Hematopoietic multipotent progenitor cell treated with erythropoietin and hydrocortisone succinate and interleukin-3 and kit ligand, for 17 days (in vitro differentiated cells): ENCODE data around the gene CDK8.
"Not testable (repeated sequence)": the region's sequence is repeated elsewhere in the genome, so short reads cannot be mapped to it uniquely, and the experiment has no call there.

Experiments
- DNase-seq: peaks from one replicate; pipeline ENCODE4 v3.0.0-alpha.2; 2015; ENCODE audit warnings: low spot score

CDK8 gene

DNA sequence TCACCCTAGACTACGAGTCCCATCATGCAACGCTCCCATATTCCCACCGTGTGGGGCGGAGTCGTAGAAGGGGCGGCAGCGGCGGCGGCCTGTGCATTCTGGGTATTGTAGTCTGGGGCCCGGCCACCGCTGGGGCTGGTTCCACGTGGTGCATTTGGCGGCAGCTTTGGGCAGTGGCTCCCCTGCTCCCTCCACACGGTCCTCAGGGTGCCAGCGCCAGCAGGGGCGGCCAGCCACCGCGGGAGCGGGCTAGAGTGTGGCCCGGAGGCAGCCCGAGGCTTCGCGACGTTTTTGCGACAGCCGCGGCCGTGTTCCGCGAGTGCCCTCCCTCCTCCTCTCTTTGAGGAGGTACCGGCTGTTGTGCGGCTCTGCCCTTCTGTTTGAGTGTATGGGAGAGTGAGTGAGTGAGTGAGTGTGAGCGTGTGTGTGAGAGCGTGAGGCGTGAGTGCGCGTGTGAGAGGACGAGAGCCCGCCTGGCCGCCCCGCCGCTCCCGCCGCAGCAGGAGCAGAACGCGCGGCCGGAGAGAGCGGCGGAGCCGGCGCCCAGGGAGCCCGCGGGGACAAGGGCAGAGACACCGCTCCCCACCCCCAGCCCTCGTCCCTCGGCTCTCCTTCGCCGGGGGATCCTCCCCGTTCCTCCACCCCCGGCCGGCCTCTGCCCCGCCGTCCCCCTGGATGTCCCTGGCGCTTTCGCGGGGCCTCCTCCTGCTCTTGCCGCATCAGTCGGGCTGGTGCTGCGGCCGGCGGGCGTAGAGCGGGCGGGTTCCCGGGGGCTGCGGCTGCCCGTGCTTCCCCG lies at the start of gene CDK8:
CDK8 (plus strand) TSS at position 343 of the 796 bp plus-strand sequence. CDS start 513 bp downstream, outside the sequence.
- peak; percentile 86 for DNase-seq

DNA sequence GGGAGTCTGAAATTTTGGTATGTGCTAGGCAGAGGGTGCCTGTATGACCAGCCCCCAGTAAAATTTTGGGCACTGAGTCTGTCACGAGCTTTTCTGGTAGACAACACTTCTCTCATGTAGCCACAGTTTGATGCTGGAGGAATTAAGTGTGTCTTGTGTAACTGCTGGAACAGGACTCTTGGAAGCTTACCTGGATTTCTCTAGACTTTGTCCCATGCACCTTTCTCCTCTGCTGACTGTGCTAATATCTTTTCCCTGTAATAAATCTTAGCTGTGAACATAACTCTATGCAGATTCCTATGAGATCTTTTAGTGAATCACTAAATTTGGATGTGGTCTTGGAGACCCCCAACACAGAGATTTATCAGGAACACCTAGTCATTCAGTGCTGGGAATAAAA lies 45.6 kb upstream of the CDK8 start:
- no peak for DNase-seq

DNA sequence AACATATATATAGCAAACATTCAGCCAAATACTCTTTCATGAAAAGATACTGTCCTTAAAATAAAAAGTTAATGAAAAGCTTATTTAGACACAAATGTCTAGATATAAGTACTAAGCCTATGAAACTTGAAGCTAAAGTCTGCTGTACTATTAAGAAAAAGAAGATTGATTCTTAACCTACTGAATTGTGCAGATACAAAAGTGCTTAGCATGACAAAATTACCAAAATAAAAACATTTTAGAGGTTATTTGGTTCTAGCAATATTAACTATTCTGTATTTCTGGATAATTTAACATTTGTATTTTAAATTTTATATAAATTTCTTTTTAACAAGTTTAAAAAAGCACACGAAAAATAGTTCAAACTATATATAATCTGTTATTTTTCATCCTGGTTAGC lies 40.6 kb upstream of the CDK8 start:
- DNase-seq = no peak

DNA sequence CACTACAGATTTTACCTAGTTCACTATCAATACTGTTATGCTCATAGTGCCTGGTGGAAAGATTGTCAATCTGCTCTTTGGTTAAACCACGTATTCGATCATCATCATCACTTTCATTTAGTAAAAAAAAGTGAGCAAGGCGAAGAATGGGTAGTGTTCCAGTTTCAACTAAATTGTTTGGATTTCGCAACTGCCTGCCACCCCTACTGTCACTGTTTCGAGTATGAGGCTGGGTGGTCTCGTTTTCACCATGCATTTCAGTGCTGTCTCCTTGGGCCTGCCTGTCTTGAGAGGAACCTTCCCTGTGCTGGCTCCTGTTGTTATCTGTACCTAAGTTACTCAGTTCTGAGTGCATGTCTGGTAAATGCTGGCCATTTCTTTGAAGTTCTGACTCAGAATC lies 39.9 kb upstream of the CDK8 start:
- no peak for DNase-seq

DNA sequence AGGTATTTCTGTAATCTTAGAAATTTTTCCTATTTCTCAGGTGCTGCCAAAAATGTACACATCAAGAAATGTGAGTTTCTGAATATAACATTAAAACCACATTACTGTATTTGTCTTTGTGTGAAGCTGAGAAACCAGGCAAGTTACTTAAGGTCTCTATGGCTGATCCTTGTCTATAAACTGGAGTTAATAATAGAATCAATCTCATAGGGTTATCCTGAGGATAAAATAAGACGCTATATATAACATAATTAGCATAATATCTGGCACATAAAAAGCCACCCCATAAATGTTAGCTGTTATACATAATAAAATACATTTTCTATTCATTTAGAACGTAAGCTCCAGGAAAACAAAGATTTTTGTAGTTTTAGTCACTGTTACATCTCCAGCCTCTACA lies 37.9 kb upstream of the CDK8 start:
- DNase-seq = no peak

DNA sequence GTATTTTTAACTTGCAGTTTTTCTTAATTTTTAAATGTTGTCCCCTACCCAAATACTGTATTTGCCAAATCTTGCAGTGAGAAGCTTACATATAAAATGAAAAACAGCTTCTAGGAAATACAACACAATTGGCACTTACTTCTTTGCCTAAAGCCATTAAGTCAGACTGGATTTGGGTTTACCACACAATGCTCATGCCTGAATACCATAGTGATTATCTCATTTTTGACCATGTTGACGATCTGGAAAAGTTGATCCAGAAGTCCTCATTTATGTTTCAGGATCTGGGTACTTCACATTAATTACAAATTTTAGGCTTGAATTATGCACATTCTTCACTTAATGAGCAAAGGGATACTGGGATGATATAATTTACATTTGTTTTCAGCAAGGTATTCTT lies 34.2 kb upstream of the CDK8 start:
- DNase-seq = no peak

DNA sequence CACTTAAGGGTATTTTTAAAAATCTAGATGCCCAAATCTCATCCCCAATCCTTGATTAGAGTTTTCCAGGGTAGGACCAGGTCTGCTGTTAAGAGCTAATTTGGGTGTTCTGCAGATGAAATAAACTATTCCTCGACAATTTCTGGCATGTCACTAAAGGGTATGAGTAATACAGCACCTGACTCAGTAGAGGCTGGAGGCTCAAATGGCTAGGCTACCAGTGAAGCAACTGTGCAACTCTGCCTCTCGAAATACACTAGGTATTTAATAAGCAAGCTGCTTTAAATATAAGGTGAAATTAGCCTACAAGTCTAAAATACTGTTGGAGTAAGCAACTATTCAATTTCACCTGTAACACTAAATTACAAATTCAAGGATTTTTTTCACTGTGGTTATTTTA lies 33.4 kb upstream of the CDK8 start:
- DNase-seq = peak; percentile 37

DNA sequence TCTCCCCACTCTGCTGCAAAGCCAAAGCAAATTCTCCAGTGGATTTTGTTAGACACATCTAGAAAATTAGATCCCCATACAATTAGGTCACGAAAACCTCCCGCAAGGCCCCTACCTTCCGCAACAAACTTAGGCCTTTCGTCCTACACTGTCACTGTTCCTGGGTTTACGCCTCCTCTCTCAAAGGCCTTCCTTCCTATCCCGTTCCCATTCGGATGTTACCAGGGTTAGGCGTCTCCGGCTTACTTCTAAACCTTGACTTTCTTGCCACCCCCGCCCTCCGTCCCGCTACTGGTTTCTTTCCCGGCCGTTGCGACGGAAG lies 32.6 kb upstream of the CDK8 start:
- DNase-seq = no peak

DNA sequence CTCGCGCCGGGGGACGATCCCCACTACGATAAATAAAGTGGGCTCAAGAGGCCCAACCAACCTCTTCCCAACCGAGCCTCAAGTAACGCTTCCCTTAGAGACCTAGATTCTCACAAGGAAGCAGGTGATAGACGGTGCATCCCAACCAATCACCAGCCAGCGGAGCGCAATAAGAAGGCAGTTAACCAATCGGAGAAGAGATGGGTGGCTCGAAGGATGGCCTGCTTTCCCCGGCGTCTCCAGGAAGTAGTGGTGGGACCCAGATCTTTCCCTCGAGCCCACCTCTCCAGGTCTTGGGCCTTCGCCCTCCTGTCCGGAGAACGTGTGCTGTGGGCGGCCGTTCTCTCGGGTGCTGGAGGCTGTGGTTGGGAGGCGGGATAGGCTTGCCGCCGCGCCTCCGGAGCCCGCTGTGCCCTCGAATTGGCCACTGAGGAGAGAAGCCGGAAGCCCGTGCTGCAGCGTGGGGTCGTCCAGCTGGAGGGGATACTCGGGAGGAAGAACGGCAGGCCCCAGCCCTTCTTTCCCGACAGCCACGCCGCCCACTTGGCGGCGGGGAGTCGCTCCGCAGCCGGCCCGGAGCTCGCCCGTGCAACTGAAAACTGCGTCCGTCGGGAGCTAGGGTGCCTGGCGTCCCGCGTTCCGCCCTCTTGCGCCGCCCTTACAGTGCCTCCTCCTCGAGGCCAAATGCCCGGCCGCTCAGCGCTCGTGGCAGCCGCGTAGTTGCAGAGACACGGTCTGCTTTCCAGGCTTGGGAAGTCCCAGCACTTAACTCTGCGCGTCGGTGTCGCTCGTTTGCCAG lies 32.0 kb upstream of the CDK8 start, which contains the start of gene RNF6:
RNF6 (minus strand) TSS at position 594 of the 799 bp plus-strand sequence. CDS start 2,665 bp downstream, outside the sequence.
- peak; percentile 95 for DNase-seq

DNA sequence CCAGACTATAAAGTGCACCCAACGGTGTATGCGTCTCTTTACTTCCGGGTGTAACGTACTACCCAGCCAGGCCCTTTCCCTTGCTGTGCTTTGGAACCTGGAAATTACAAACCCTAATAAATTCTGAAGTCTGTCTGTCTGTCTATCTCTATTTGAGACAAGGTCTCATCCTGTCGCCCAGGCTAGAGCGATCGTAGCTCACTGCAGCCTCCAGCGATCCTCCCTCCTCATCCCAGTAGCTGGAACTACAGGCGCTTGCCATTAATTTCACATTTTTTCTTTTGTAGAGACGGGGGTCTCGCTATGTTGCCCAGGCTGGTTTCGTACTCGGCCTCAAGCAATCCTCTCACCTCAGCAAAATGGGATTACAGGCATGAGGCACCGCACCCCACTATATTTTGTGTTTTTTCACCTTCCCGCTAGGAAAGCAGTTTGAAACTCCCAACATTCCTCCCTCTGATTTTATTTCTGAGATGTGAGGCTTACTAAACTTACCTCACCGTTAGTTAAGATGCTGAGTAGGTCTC lies 31.3 kb upstream of the CDK8 start:
- DNase-seq = no peak

DNA sequence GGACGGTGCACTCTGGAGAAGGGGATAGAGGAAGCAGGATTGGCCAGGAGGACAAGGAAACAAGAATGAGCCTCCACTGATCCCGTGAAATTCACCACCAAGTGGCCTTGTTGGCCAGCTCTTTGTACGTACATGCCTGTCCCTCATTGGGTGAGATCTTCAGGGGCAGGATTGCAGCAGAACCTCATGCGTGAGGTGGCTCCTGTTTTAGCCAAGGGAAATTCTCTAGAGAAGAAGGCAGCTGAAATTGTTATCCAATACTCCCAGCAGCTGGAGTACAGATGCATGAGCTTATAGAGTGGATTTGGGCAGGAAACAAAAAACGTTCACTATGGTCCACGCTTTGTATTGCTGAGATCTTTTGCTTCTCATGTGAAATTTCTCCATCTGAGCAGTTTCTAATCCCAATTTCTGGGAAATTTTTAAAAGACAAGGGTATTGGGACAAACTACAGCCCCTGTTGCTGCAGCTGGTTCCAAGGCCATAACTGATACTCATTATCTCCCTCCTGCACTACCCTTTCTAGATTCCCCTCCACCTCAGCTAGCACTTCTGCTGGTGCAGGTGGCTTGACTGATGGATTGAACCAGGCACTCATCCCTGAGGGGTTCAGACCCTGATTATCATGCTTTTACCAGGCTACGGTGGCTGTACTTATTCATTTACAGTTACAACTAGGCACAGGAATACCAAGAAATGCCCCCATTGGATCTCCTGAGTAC lies 27.9 kb upstream of the CDK8 start:
- DNase-seq = no peak

DNA sequence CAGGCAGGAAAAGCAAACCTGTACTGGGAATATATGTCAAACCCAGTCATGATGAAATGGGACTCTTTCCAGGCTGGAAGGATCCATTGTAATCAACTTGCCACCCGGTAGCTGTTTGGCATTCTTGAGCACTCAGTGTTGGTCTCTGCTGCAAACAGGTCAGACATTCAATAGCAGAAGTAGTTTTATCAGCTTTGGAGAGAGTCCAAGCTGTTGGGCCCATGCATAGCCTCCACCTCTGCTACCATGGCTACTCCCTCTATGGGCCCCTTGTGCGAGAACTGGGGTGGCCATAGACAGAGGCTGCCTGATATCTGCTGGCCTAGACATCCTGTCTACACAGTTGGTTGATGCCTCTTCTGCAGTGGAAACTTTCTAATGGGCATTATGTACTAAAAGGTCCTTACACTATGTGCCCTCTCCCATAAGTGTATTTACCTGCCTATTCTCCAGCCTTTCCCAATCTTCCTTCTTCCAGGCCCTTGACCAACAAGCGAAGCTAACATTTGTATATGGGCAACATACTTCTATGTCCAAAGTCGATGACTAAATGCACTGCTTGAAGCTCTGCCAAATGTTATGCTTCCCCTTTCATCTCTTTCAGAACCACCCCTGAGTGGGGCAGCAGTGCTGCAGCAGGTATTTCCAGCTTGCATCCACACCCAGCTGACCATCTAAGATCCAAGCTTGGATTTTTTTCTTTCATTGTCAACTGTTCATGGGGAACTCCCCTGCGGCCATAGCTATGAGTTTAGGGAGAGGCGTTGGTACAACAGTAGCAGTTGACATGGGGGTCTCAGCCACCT lies 26.6 kb upstream of the CDK8 start:
- DNase-seq = no peak

DNA sequence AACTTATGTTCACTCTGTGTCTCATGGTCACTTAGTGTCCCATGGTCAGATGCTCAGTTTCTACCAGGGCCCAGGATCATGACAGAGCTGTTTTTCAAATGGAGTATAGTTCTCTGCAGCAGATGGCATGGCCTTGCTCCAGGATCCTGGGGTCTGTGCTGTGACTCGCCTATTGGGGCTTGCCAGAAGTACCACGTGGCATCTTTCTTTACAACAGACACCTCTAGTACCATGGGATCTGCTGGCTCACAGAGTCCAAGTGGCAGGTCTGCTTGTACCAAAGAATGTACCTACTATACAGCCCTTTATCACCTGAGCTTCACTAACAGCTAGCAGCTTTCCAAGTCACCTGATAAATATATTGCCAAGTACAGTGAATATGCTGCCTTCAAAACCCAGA lies 25.8 kb upstream of the CDK8 start:
- DNase-seq = no peak

DNA sequence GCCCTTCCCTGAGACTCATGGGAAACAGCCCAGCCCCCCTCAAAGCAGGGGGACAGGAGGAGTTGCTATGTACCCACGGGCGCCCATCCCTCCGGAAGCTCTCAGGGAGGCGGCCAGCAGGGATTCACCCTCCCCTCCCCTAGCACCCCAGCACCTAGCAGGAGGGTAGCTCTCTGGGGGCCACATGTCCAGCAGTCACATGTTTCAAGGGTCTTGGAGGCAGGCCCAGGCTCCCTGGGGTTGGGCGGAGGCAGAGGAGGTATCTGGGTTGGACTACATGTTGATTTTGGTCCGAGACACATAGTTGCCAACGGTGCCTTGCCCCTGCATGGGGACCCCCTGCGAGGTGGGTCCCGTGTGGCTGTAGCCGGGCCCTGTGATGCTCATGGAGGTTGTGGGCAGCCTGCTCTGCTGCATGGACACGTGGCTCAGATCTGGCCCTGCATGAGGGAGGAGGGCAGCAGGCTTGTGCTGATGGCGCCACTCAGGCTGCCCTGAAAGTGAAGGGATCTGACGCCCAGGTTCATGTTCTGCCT lies 24.8 kb upstream of the CDK8 start:
- no peak for DNase-seq

DNA sequence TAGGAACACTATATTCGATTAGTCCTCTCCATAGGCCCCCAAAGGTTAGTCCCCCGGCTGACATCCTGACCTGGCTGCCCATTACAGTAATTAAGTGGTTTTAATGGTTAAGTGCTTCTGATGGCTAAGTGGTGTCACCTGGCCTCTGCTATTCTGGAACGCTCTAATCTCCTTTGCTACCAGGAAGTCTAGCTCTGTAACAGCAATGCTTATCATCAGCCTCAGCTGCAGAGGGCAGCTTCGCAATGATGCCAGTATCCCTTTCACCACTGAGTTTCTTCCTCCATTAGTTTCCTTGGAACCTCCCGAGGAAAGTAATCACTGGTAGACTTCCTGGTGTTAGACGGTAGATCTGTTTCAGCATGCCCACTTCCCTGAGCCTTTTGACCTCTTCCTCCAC lies 23.2 kb upstream of the CDK8 start:
- DNase-seq = no peak

DNA sequence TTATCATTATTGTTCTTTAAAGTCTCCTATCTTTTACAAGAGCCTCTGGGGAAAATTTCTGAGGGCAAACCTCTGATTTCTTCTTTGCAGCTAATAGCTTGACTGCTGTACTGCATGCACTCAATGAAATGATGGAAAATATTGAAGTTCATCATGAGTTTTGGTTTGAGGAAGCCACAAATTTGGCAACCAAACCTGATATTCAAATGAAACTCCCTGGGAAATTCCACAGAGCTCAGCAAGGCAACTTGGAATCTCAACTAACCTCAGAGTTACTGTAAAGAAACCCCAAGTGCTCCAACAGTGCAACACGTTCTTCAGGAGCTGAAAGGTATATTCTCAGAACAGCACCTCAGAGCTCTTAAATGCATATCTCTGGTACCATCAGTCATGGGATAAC lies 17.6 kb upstream of the CDK8 start:
- no peak for DNase-seq

DNA sequence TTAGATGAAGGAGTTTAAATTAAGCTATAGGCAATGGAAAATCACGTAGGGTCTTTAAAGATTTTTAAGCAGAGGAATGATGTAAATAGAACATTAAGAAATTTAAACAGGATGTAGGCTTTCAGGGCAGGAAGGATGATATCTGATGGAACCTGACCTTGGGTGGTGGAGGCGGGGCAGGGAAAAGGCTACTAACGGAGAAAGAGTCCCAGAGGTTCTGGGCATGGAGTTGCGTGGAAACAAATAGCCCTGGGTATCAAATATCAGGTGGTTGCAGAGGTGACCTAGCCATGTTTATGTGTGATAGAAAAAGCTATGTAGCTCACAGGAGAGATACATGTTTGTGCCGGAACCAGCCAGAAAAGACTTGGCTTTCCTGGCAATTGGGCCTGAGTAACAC lies 7.8 kb upstream of the CDK8 start:
- no peak for DNase-seq

DNA sequence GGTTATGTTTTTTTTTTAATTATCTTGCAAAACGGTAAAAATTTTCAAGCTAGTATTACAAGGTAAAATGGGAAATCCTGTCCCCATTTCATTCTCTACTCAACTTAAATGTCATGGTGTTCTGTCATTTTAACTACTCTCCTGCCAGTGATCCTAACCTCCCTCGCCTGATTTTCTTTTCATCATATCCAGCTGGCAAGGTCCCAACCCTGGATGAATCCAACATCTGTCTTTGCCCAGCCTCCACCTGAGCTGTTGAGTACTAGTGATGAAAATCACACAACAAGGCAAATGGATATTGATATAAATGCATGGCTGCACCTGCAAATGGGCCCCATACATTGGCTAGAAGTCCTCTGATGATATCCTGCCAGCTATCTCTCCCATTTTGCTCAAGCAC lies 6.9 kb upstream of the CDK8 start:
- no peak for DNase-seq

DNA sequence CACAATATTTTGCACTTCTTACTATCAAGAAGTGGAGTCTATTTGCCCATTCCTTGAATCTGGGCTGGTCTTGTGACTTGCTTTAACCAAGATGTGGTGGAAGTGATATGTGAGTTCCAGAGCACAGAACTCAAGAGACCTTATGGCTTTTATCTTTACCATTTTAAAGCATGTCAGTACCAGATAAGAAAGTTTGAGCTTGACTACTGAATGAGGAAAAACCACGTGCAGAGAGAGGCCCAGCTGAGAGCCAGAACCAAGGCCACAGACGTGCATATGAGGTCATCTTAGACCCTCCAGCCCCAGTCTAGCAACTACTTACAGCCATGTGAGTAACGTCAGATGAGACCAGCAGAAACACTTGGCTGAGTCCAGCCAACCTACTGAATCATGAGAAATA lies 6.3 kb upstream of the CDK8 start:
- DNase-seq = no peak

DNA sequence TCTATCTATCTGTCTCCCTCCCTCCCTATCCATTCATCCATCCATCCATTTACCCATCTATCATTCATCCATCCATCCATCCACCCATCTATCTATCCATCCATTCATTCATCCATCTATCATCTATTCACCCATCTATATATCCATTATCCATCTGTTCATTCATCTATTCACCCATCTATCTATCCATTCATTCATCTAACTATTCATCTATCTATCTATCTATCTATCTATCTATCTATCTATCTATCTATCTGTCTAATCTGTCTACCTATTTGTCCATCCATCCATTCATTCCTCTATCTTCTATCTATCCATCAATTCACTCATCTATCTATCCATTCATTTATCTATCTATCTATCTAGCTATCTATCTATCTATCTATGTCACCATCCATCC lies 4.4 kb upstream of the CDK8 start:
- DNase-seq = no peak

DNA sequence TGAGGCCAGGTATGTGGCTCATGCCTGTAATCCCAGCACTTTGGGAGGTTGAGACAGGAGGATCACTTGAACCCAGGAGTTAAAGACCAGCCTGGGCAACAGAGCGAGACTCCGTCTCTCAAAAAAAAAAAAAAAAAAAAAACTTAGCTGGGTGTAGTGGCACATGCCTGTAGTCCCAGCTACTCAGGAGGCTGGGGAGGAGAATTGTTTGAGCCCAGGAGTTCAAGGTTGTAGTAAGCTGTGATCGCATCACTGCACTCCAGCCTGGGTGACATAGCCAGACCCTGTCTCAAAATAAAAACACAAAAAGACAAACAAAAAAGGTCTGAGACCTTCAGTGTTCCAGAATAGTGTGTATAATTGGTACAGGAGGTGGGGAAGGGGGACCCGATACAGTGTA lies 1.9 kb upstream of the CDK8 start:
- DNase-seq = not testable (repeated sequence)
